K562 (cell line): ENCODE measurements around the gene PHLDA3. TPM values are rescaled to one million over a fixed set of nuclear protein-coding genes. Genes with fewer than 3 reads are reported as not detected.

Experiments
- ARID2 ChIP-seq: fragments of 450-650 bp; IDR thresholded peaks from 2 replicates; pipeline ENCODE4 v1.6.1; 2017; ENCODE audit warnings: antibody characterized with exemption, mild to moderate bottlenecking
- BRD9 ChIP-seq: fragments of 450-650 bp; IDR thresholded peaks from 2 replicates; pipeline ENCODE4 v1.6.1; 2018; ENCODE audit warnings: low read depth; ENCODE audit not compliant: partially characterized antibody
- CREM ChIP-seq: IDR thresholded peaks from 2 replicates; pipeline ENCODE4 v1.6.1; 2014; ENCODE audit warnings: antibody characterized with exemption, low read depth
- FOSL1 ChIP-seq: fragments of 200-800 bp; sonication (Bioruptor generic); conservative IDR thresholded peaks from 2 replicates; pipeline ENCODE4 v1.6.1; 2016; ENCODE audit warnings: missing genetic modification characterization, missing compliant biosample characterization
- HBP1 ChIP-seq: fragments of 450-650 bp; formaldehyde crosslinking; IDR thresholded peaks from 2 replicates; pipeline ENCODE4 v1.4.0; 2022; ENCODE audit warnings: missing genetic modification characterization
- HMGN3 ChIP-seq: IDR thresholded peaks from 2 replicates; pipeline ENCODE4 v1.6.1; 2011; ENCODE audit warnings: borderline replicate concordance, low read depth, mild to moderate bottlenecking, mixed read lengths, low read length; ENCODE audit not compliant: insufficient read length; ENCODE audit errors: extremely low read depth
- PML ChIP-seq: IDR thresholded peaks from 2 replicates; pipeline ENCODE4 v1.6.1; 2012; ENCODE audit warnings: low read length, inconsistent platforms
- POU5F1 ChIP-seq: fragments of 150-350 bp; IDR thresholded peaks from 2 replicates; pipeline ENCODE4 v1.6.1; 2014; ENCODE audit warnings: borderline replicate concordance, low read length, low read depth, mild to moderate bottlenecking; ENCODE audit not compliant: partially characterized antibody
- REST ChIP-seq, 2 experiments: fragments of 450-650 bp; formaldehyde crosslinking in 1 of 2; IDR thresholded peaks; 2 replicates each; pipeline versions ENCODE4 v1.4.0 to v1.6.1; 2014 to 2020; ENCODE audit warnings: mild to moderate bottlenecking in 2 of 2, borderline replicate concordance in 1 of 2, low read depth in 1 of 2
- SMAD4 ChIP-seq: fragments of 250-450 bp; sonication (Bioruptor Pico); conservative IDR thresholded peaks from 2 replicates; pipeline ENCODE4 v1.8.0; 2021; ENCODE audit warnings: inconsistent platforms, mild to moderate bottlenecking, moderate library complexity
- SNIP1 ChIP-seq: fragments of 450-650 bp; IDR thresholded peaks from 2 replicates; pipeline ENCODE4 v1.7.1; 2017; ENCODE audit warnings: low read depth, mild to moderate bottlenecking
- TAF15 ChIP-seq: fragments of 200-400 bp; formaldehyde crosslinking; IDR thresholded peaks from 2 replicates; pipeline ENCODE4 v1.6.1; 2017; ENCODE audit warnings: mild to moderate bottlenecking, low read depth, low read length, moderate library complexity
- ZBTB7A ChIP-seq: IDR thresholded peaks from 2 replicates; pipeline ENCODE4 v1.6.1; 2011; ENCODE audit warnings: low read depth, mild to moderate bottlenecking, low read length, moderate library complexity, borderline replicate concordance; ENCODE audit not compliant: control insufficient read depth
- ZFP1 ChIP-seq: fragments of 450-650 bp; formaldehyde crosslinking; IDR thresholded peaks from 2 replicates; pipeline ENCODE4 v1.4.0; 2020; ENCODE audit warnings: mild to moderate bottlenecking, mixed read lengths
- ZNF12 ChIP-seq: sonication (generic); formaldehyde crosslinking; IDR thresholded peaks from 2 replicates; pipeline ENCODE4 v1.4.0; 2020; ENCODE audit warnings: mild to moderate bottlenecking, missing genetic modification reagents
- ZNF511 ChIP-seq: sonication (generic); formaldehyde crosslinking; IDR thresholded peaks from 2 replicates; pipeline ENCODE4 v1.8.0; 2022; ENCODE audit warnings: mild to moderate bottlenecking, missing genetic modification reagents
- polyA plus RNA-seq, 8 experiments: library from polyadenylated mRNA; depleted of rRNA in 4 of 8; stranded (reverse) in 5 of 8; unstranded in 3 of 8; fragments of >200 nt; fragmentation: Nextera tagmentation in 2 of 8; fragmentation: Illumina TruSeq in 1 of 8; extraction: Ambion mirVana in 2 of 8; extraction: Trizol in 1 of 8; gene quantifications; 2 replicates each; pipeline versions ENCODE4 v1.2.1 to v1.2.3, GENCODE V29; 2011 to 2014; ENCODE audit warnings: inconsistent platforms in 1 of 8, missing spikeins in 1 of 8
- total RNA-seq, 7 experiments: library from RNA; depleted of rRNA in 6 of 7; stranded (reverse); fragments of >200 nt in 6 of 7; fragmentation: Illumina TruSeq in 2 of 7; extraction: Trizol in 2 of 7; gene quantifications; 2 replicates each; pipeline versions ENCODE4 v1.2.1 to v1.2.3, GENCODE V29; 2011 to 2021; ENCODE audit warnings: low replicate concordance in 1 of 7

Gene PHLDA3
- total and polyA plus RNA-seq, 9 of the 15 experiments (the other 6 are each of a cell fraction or from before 2014, with no cell fraction given) = 0.11 to 0.27 TPM; not detected in 7

GRCh38 chr1:201447903-201448871 is 20.8 kb downstream of the PHLDA3 start (continued):
- TF ChIP-seq HBP1 (CRISPR knock-in tag) = no peak
- TF ChIP-seq HMGN3 = no peak
- no peak for TF ChIP-seq TAF15
- no peak; the same call in 1 of the 2 replicates for TF ChIP-seq FOSL1 (tag)
- TF ChIP-seq REST (IDR thresholded peaks at IDR 0.05; ENCODE audit: borderline replicate concordance) = peak; percentile 90
- no peak for TF ChIP-seq REST (CRISPR knock-in tag; IDR thresholded peaks at IDR 0.05; ENCODE audit: low read depth)
- TF ChIP-seq SNIP1 = no peak
- peak; percentile 47; the same call in 1 of the 2 replicates for TF ChIP-seq SMAD4 (CRISPR knock-in tag)
- no peak for TF ChIP-seq PML
- 0 out of 2 replicates have a peak, but pooled peaks have one; percentile 29 for TF ChIP-seq ZBTB7A
- TF ChIP-seq BRD9 = no peak
- 0 out of 2 replicates have a peak, but pooled peaks have one; percentile 20 for TF ChIP-seq ARID2
- TF ChIP-seq ZNF511 (CRISPR knock-in tag) = peak; percentile 53; the same call in 1 of the 2 replicates
- peak; percentile 43; the same call in 1 of the 2 replicates for TF ChIP-seq CREM
- TF ChIP-seq POU5F1 = no peak
- TF ChIP-seq ZNF12 = 0 out of 2 replicates have a peak, but pooled peaks have one; percentile 19
- no peak for TF ChIP-seq ZFP1
